HepG2 (cell line): ENCODE data around the gene ALB. TPM values are rescaled to one million over a fixed set of nuclear protein-coding genes. Genes with fewer than 3 reads are reported as not detected.

Source experiments
- ATF7 ChIP-seq, 2 experiments: fragments of 450-650 bp in 1 of 2; sonication (generic) in 1 of 2; formaldehyde crosslinking in 1 of 2; IDR thresholded peaks; 2 replicates each; pipeline versions ENCODE4 v1.4.0 to v1.6.1; 2016 to 2020; ENCODE audit warnings: antibody characterized with exemption in 1 of 2, mild to moderate bottlenecking in 1 of 2, missing genetic modification reagents in 1 of 2
- CBX2 ChIP-seq, 2 experiments: fragments of 200-600 bp in 1 of 2; sonication (generic); formaldehyde crosslinking in 1 of 2; IDR thresholded peaks; 2 replicates each; pipeline versions ENCODE4 v1.7.0 to v1.8.1; 2018 to 2022; ENCODE audit warnings: low read depth in 2 of 2, low read length in 1 of 2, mild to moderate bottlenecking in 1 of 2, missing genetic modification reagents in 1 of 2
- ETV6 ChIP-seq: sonication (generic); formaldehyde crosslinking; conservative IDR thresholded peaks from 2 replicates; pipeline ENCODE4 v1.4.0; 2020; ENCODE audit warnings: missing genetic modification reagents
- FOXK2 ChIP-seq: fragments of 450-650 bp; IDR thresholded peaks from 2 replicates; pipeline ENCODE4 v1.6.1; 2016
- JUND ChIP-seq: sonication (generic); formaldehyde crosslinking; IDR thresholded peaks from 2 replicates; pipeline ENCODE4 v1.8.0; 2022; ENCODE audit warnings: mild to moderate bottlenecking, missing genetic modification reagents
- MXI1 ChIP-seq: IDR thresholded peaks from 3 replicates; pipeline ENCODE4 v1.6.1; 2012; ENCODE audit warnings: low read depth, low read length, inconsistent platforms, borderline replicate concordance
- NFIC ChIP-seq: IDR thresholded peaks from 2 replicates; pipeline ENCODE4 v1.6.1; 2012; ENCODE audit warnings: mild to moderate bottlenecking, low read length, inconsistent platforms
- PHF21A ChIP-seq: sonication (generic); formaldehyde crosslinking; IDR thresholded peaks from 2 replicates; pipeline ENCODE4 v1.5.0; 2020; ENCODE audit warnings: mild to moderate bottlenecking, missing genetic modification reagents
- POLR2A ChIP-seq, 2 experiments: IDR thresholded peaks; 2 replicates each; pipeline ENCODE4 v1.6.1; 2011; ENCODE audit warnings: low read depth in 2 of 2, low read length in 2 of 2, mild to moderate bottlenecking in 1 of 2, moderate library complexity in 1 of 2; ENCODE audit not compliant: insufficient read depth in 1 of 2
- POLR2G ChIP-seq: fragments of 200-400 bp; formaldehyde crosslinking; IDR thresholded peaks from 2 replicates; pipeline ENCODE4 v1.6.1; 2018; ENCODE audit warnings: mild to moderate bottlenecking, low read depth, low read length, moderate library complexity
- RAD51 ChIP-seq: fragments of 450-650 bp; IDR thresholded peaks from 2 replicates; pipeline ENCODE4 v1.6.1; 2016; ENCODE audit warnings: borderline replicate concordance
- SMAD9 ChIP-seq: sonication (generic); formaldehyde crosslinking; IDR thresholded peaks from 2 replicates; pipeline ENCODE4 v1.5.1; 2020; ENCODE audit warnings: mild to moderate bottlenecking, missing genetic modification reagents
- SMARCE1 ChIP-seq: fragments of 450-650 bp; IDR thresholded peaks from 2 replicates; pipeline ENCODE4 v1.6.1; 2017; ENCODE audit warnings: borderline replicate concordance
- THYN1 ChIP-seq: sonication (generic); formaldehyde crosslinking; IDR thresholded peaks from 2 replicates; pipeline ENCODE4 v1.8.1; 2023; ENCODE audit warnings: low read depth, mild to moderate bottlenecking, moderate library complexity, missing genetic modification reagents, borderline replicate concordance
- U2AF1 ChIP-seq: fragments of 200-400 bp; formaldehyde crosslinking; optimal IDR thresholded peaks from 2 replicates; pipeline ENCODE3; 2017; ENCODE audit warnings: mild to moderate bottlenecking, low read depth, low read length
- ZBTB7A ChIP-seq: sonication (generic); formaldehyde crosslinking; IDR thresholded peaks from 2 replicates; pipeline ENCODE4 v1.8.0; 2022; ENCODE audit warnings: mild to moderate bottlenecking, missing genetic modification reagents
- ZEB1 ChIP-seq: IDR thresholded peaks from 2 replicates; pipeline ENCODE4 v1.6.1; 2012; ENCODE audit warnings: mild to moderate bottlenecking, low read depth, inconsistent platforms; ENCODE audit not compliant: insufficient replicate concordance
- ZNF230 ChIP-seq: sonication (generic); formaldehyde crosslinking; IDR thresholded peaks from 2 replicates; pipeline ENCODE4 v1.4.0; 2020; ENCODE audit warnings: mild to moderate bottlenecking, missing genetic modification reagents
- ZNF292 ChIP-seq: sonication (generic); formaldehyde crosslinking; IDR thresholded peaks from 2 replicates; pipeline ENCODE4 v1.8.1; 2022; ENCODE audit warnings: mild to moderate bottlenecking, low read depth, missing genetic modification reagents, borderline replicate concordance
- ZNF331 ChIP-seq: sonication (generic); formaldehyde crosslinking; IDR thresholded peaks from 2 replicates; pipeline ENCODE4 v1.4.0; 2020; ENCODE audit warnings: missing genetic modification reagents
- ZNF337 ChIP-seq: sonication (generic); formaldehyde crosslinking; IDR thresholded peaks from 2 replicates; pipeline ENCODE4 v1.5.1; 2020; ENCODE audit warnings: missing genetic modification reagents, low read depth, mild to moderate bottlenecking, borderline replicate concordance
- ZSCAN5A ChIP-seq: sonication (generic); formaldehyde crosslinking; IDR thresholded peaks from 2 replicates; pipeline ENCODE4 v1.8.0; 2022; ENCODE audit warnings: mild to moderate bottlenecking, missing genetic modification reagents, borderline replicate concordance
- ZSCAN9 ChIP-seq: IDR thresholded peaks from 2 replicates; pipeline ENCODE4 v1.6.1; 2016; ENCODE audit warnings: borderline replicate concordance
- polyA plus RNA-seq, 8 experiments: library from polyadenylated mRNA; depleted of rRNA in 3 of 8; stranded (reverse) in 7 of 8; unstranded in 1 of 8; fragments of >200 nt; fragmentation: Illumina TruSeq in 4 of 8; extraction: Trizol in 4 of 8; gene quantifications; 2 replicates each; pipeline versions ENCODE4 v1.2.1 to v1.2.3, GENCODE V29; 2011 to 2016; ENCODE audit warnings: low read depth in 4 of 8, missing spikeins in 1 of 8, mixed read lengths in 1 of 8; ENCODE audit not compliant: insufficient read depth in 1 of 8
- total RNA-seq, 5 experiments: library from RNA; depleted of rRNA; stranded (reverse); fragments of >200 nt; fragmentation: Illumina TruSeq; extraction: Trizol; gene quantifications; 2 replicates each; pipeline ENCODE4 v1.2.3, GENCODE V29; 2016; ENCODE audit warnings: low read depth in 1 of 5
- TF ChIP-seq, protein P1 (sequence below): sonication (generic); formaldehyde crosslinking; IDR thresholded peaks from 2 replicates; pipeline ENCODE4 v1.4.0; 2020; ENCODE audit warnings: missing genetic modification reagents

The ALB gene
- total and polyA plus RNA-seq, 2 of the 13 experiments (the other 11 are each of a cell fraction or from before 2014, with no cell fraction given) = 22,259 to 22,625 TPM

- no peak for TF ChIP-seq ATF7 (IDR thresholded peaks at IDR 0.05)
- TF ChIP-seq ATF7 (CRISPR knock-in tag; IDR thresholded peaks at IDR 0.05) = no peak
- peak; percentile 37 for TF ChIP-seq POLR2G
- TF ChIP-seq FOXK2 = no peak
- no peak for TF ChIP-seq ZNF331 (CRISPR knock-in tag)
- TF ChIP-seq ZNF337 (CRISPR knock-in tag) = no peak
- TF ChIP-seq U2AF1 = no peak
- TF ChIP-seq THYN1 (CRISPR knock-in tag) = no peak
- no peak for TF ChIP-seq ZBTB7A (CRISPR knock-in tag)
- no peak for TF ChIP-seq MXI1
- TF ChIP-seq ZSCAN9 (CRISPR knock-in tag) = no peak
- TF ChIP-seq SMAD9 (CRISPR knock-in tag) = no peak
- peak; percentile 13; the same call in 1 of the 2 replicates for TF ChIP-seq ZSCAN5A (CRISPR knock-in tag)
- peak; percentile 50; the same call in 1 of the 2 replicates for TF ChIP-seq NFIC
- TF ChIP-seq SMARCE1 = no peak
- peak; percentile 56 to 64 for TF ChIP-seq POLR2A (IDR thresholded peaks at IDR 0.05; ENCODE audit: insufficient read depth in 1 of 2, low read depth in 2 of 2, low read length in 2 of 2)
- TF ChIP-seq, protein P1, sequence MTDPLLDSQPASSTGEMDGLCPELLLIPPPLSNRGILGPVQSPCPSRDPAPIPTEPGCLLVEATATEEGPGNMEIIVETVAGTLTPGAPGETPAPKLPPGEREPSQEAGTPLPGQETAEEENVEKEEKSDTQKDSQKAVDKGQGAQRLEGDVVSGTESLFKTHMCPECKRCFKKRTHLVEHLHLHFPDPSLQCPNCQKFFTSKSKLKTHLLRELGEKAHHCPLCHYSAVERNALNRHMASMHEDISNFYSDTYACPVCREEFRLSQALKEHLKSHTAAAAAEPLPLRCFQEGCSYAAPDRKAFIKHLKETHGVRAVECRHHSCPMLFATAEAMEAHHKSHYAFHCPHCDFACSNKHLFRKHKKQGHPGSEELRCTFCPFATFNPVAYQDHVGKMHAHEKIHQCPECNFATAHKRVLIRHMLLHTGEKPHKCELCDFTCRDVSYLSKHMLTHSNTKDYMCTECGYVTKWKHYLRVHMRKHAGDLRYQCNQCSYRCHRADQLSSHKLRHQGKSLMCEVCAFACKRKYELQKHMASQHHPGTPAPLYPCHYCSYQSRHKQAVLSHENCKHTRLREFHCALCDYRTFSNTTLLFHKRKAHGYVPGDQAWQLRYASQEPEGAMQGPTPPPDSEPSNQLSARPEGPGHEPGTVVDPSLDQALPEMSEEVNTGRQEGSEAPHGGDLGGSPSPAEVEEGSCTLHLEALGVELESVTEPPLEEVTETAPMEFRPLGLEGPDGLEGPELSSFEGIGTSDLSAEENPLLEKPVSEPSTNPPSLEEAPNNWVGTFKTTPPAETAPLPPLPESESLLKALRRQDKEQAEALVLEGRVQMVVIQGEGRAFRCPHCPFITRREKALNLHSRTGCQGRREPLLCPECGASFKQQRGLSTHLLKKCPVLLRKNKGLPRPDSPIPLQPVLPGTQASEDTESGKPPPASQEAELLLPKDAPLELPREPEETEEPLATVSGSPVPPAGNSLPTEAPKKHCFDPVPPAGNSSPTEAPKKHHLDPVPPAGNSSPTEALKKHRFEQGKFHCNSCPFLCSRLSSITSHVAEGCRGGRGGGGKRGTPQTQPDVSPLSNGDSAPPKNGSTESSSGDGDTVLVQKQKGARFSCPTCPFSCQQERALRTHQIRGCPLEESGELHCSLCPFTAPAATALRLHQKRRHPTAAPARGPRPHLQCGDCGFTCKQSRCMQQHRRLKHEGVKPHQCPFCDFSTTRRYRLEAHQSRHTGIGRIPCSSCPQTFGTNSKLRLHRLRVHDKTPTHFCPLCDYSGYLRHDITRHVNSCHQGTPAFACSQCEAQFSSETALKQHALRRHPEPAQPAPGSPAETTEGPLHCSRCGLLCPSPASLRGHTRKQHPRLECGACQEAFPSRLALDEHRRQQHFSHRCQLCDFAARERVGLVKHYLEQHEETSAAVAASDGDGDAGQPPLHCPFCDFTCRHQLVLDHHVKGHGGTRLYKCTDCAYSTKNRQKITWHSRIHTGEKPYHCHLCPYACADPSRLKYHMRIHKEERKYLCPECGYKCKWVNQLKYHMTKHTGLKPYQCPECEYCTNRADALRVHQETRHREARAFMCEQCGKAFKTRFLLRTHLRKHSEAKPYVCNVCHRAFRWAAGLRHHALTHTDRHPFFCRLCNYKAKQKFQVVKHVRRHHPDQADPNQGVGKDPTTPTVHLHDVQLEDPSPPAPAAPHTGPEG (CRISPR knock-in tag) = no peak; the same call in 1 of the 2 replicates
- TF ChIP-seq CBX2 (IDR thresholded peaks at IDR 0.05; ENCODE audit: low read depth, low read length) = no peak
- no peak for TF ChIP-seq CBX2 (CRISPR knock-in tag; IDR thresholded peaks at IDR 0.05; ENCODE audit: low read depth)
- no peak for TF ChIP-seq ZNF292
- TF ChIP-seq ZNF230 (CRISPR knock-in tag) = no peak
- TF ChIP-seq PHF21A (CRISPR knock-in tag) = no peak
- no peak for TF ChIP-seq JUND (CRISPR knock-in tag)
- no peak for TF ChIP-seq ETV6
- TF ChIP-seq ZEB1 = no peak
- TF ChIP-seq RAD51 = no peak
Measured at GRCh38 chr4:73456177-73457022, 52.3 kb downstream of the ALB start (continued).
